Activated CD4-positive, alpha-beta memory T cell treated with anti-CD3 and anti-CD28 coated beads, Interleukin-2, amount 10 ng/mL, durations not matched to agents 7 days and 5 days (primary cell): ENCODE results near the gene PARD6A. TPM values are rescaled to one million over a fixed set of nuclear protein-coding genes. Genes with fewer than 3 reads are reported as not detected.

Experiments
- CTCF ChIA-PET: fragments of 350-600 bp; sonication (Branson Sonifier 250); formaldehyde crosslinking; loops from one replicate; lab custom pipeline; 2021; ENCODE audit warnings: antibody characterized with exemption, inconsistent platforms; lab: Charles Lee
- POLR2A ChIA-PET: fragments of 350-600 bp; sonication (Branson Sonifier 250); formaldehyde crosslinking; loops from one replicate; lab custom pipeline; 2021; ENCODE audit warnings: antibody characterized with exemption; lab: Charles Lee
- DNase-seq: peaks from one replicate; pipeline ENCODE4 v3.0.0-alpha.2; 2020
- H3K27ac Mint-ChIP-seq: one replicate; pipeline ENCODE4 v1.8.0; 2021; ENCODE audit warnings: mild to moderate bottlenecking, mixed read lengths
- H3K27me3 Mint-ChIP-seq: one replicate; pipeline ENCODE4 v1.8.0; 2021; ENCODE audit warnings: mixed read lengths
- H3K36me3 Mint-ChIP-seq: one replicate; pipeline ENCODE4 v1.8.0; 2021; ENCODE audit warnings: low read depth, mixed read lengths
- H3K4me1 Mint-ChIP-seq: one replicate; pipeline ENCODE4 v1.8.0; 2021; ENCODE audit warnings: mixed read lengths
- H3K4me3 Mint-ChIP-seq: one replicate; pipeline ENCODE4 v1.8.0; 2021; ENCODE audit warnings: mild to moderate bottlenecking, mixed read lengths
- H3K9me3 Mint-ChIP-seq: one replicate; pipeline ENCODE4 v1.8.0; 2021; ENCODE audit warnings: mixed read lengths
- total RNA-seq, 2 experiments: library from RNA; stranded (reverse); gene quantifications; one replicate each; pipeline ENCODE4 v1.2.3, GENCODE V29; 2021

The PARD6A gene
- total RNA-seq, 2 experiments from 2014 or later: 12.2 to 14.0 TPM

GRCh38 chr16:67663151-67663876 is 2.6 kb downstream of the PARD6A start:
- Mint-ChIP-seq H3K36me3 (peaks cover 9% of the 10 kb centered on the region), H3K27ac (no peak overlapping the region), H3K27me3 (no peaks in the 10 kb centered on the region), H3K4me1 (peaks cover 48% of the 10 kb centered on the region), H3K4me3 (no peak overlapping the region), H3K9me3 (no peaks in the 10 kb centered on the region)
- POLR2A ChIA-PET: interaction anchor here (0.8 to 3.7 kb wide), 4 partner anchors 18 to 142 kb away, joined by 3 to 15 read pairs (median 4); partner anchors contain the start of gene CARMIL2
- DNase-seq: peak; percentile 45
- CTCF ChIA-PET: interaction anchor here (0.7 to 16.7 kb wide), 15 partner anchors 9 to 272 kb away, joined by 3 to 179 read pairs (median 5); partner anchors contain the start of genes ATP6V0D1, CARMIL2, CENPT and CTCF

GRCh38 chr16:67663877-67664222 is 3.1 kb downstream of the PARD6A start:
- peaks cover 43% of the 10 kb centered on the region for H3K4me1 Mint-ChIP-seq
- ChIA-PET CTCF (interaction anchor here (0.9 to 16.7 kb wide), 10 partner anchors 9 to 271 kb away, joined by 3 to 179 read pairs (median 7); partner anchors contain the start of genes CARMIL2, CENPT and CTCF), POLR2A (interaction anchor here (1.2 to 3.7 kb wide), 3 partner anchors 18 to 143 kb away, joined by 4 to 15 read pairs (median 4); partner anchors contain the start of gene CARMIL2)
- H3K27ac Mint-ChIP-seq: no peak overlapping the region
- H3K36me3 Mint-ChIP-seq: peaks cover 9% of the 10 kb centered on the region
- no peaks in the 10 kb centered on the region for H3K27me3 Mint-ChIP-seq
- no peaks in the 10 kb centered on the region for H3K9me3 Mint-ChIP-seq
- no peak for DNase-seq
- no peak overlapping the region for H3K4me3 Mint-ChIP-seq

DNA sequence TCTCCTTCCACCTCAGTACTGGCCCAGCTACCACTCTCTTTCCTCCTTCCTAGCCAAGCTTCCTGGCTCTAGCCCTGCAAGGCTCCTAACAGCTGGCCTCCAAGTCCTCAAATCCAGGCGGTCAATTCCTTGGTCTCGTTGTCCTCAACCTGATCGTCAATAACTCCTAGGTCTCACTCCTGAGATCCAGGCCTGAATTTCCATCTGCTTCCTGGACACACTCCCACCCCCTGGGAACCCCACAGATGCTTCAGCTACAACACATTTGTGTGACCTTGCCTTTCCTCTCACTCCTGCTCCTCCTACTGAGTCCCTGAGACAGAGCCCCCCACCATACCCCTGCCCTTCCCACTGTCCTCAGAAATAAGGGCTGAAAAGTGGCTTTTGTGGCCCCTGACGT is 3.5 kb downstream of the PARD6A start:
- Mint-ChIP-seq H3K27ac (no peak overlapping the region), H3K4me1 (peaks cover 39% of the 10 kb centered on the region), H3K9me3 (no peaks in the 10 kb centered on the region), H3K4me3 (no peak overlapping the region), H3K36me3 (peaks cover 5% of the 10 kb centered on the region), H3K27me3 (no peaks in the 10 kb centered on the region)
- no peak for DNase-seq
- ChIA-PET POLR2A (interaction anchor here (1.2 to 3.7 kb wide), 3 partner anchors 19 to 143 kb away, joined by 4 to 15 read pairs (median 4); partner anchors contain the start of gene CARMIL2), CTCF (interaction anchor here (0.9 to 16.7 kb wide), 9 partner anchors 20 to 271 kb away, joined by 3 to 179 read pairs (median 8); partner anchors contain the start of genes CARMIL2, CENPT and CTCF)

GRCh38 chr16:67664871-67665270 is 4.1 kb downstream of the PARD6A start:
- H3K4me3 Mint-ChIP-seq: peak overlapping the region; percentile 4
- H3K4me1 Mint-ChIP-seq: peaks cover 35% of the 10 kb centered on the region
- no peaks in the 10 kb centered on the region for H3K36me3 Mint-ChIP-seq
- ChIA-PET POLR2A (interaction anchor here (0.8 to 3.7 kb wide), 3 partner anchors 19 to 190 kb away, joined by 3 to 15 read pairs (median 12); partner anchors contain the start of genes CARMIL2 and CTCF), CTCF (interaction anchor here (1.6 to 16.7 kb wide), 5 partner anchors 21 to 152 kb away, joined by 3 to 179 read pairs (median 8); partner anchors contain the start of gene CARMIL2)
- H3K27ac Mint-ChIP-seq: no peak overlapping the region
- H3K27me3 Mint-ChIP-seq: no peaks in the 10 kb centered on the region
- no peaks in the 10 kb centered on the region for H3K9me3 Mint-ChIP-seq
- no peak for DNase-seq

GRCh38 chr16:67665598-67665997 is 4.8 kb downstream of the PARD6A start:
- CTCF ChIA-PET: interaction anchor here (1.6 to 16.7 kb wide), 5 partner anchors 20 to 184 kb away, joined by 3 to 179 read pairs (median 15); partner anchors contain the start of genes ATP6V0D1 and CARMIL2
- Mint-ChIP-seq H3K9me3 (no peaks in the 10 kb centered on the region), H3K4me1 (peaks cover 35% of the 10 kb centered on the region), H3K36me3 (no peaks in the 10 kb centered on the region), H3K4me3 (peak overlapping the region; percentile 65), H3K27me3 (no peaks in the 10 kb centered on the region), H3K27ac (no peak overlapping the region)
- POLR2A ChIA-PET: interaction anchor here (0.8 to 3.7 kb wide), 4 partner anchors 20 to 190 kb away, joined by 3 to 15 read pairs (median 10); partner anchors contain the start of genes CARMIL2, CTCF and GFOD2
- no peak for DNase-seq

DNA sequence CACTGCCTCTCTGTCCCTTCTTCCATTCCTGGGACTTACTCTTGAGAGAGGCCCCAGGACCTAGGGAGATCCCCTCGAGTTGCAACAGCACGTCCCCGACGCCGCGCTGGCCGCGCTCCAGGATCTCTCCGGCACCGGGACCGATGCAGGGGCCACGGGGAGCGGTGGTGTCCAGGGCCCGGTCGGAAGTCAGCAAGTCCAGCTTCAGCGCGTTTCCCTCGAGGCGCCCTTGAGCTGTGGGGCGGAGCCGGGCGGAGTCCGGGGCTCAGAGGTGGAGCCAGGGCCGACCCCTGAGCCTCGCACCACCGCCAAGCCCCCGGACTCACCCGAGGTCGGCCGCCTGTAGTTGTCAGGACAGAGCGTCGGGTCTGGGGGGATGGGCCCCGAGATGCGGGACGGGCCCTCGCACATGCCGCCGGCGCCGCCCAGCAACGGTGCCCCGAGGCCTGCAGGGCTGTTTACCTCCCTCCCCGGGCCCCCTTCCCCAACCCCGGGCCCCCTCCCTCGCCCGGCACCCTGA is 5.3 kb downstream of the PARD6A start:
- CTCF ChIA-PET: interaction anchor here (1.6 to 16.7 kb wide), 8 partner anchors 21 to 185 kb away, joined by 3 to 179 read pairs (median 14); partner anchors contain the start of genes ATP6V0D1, CARMIL2 and CTCF
- Mint-ChIP-seq H3K4me3 (peak overlapping the region; percentile 65), H3K27ac (no peak overlapping the region), H3K4me1 (peaks cover 34% of the 10 kb centered on the region), H3K9me3 (no peaks in the 10 kb centered on the region), H3K27me3 (no peaks in the 10 kb centered on the region), H3K36me3 (no peaks in the 10 kb centered on the region)
- no peak for DNase-seq
- POLR2A ChIA-PET: interaction anchor here (1.6 to 3.7 kb wide), 6 partner anchors 21 to 145 kb away, joined by 5 to 15 read pairs (median 10); partner anchors contain the start of genes CARMIL2, CTCF and GFOD2

DNA sequence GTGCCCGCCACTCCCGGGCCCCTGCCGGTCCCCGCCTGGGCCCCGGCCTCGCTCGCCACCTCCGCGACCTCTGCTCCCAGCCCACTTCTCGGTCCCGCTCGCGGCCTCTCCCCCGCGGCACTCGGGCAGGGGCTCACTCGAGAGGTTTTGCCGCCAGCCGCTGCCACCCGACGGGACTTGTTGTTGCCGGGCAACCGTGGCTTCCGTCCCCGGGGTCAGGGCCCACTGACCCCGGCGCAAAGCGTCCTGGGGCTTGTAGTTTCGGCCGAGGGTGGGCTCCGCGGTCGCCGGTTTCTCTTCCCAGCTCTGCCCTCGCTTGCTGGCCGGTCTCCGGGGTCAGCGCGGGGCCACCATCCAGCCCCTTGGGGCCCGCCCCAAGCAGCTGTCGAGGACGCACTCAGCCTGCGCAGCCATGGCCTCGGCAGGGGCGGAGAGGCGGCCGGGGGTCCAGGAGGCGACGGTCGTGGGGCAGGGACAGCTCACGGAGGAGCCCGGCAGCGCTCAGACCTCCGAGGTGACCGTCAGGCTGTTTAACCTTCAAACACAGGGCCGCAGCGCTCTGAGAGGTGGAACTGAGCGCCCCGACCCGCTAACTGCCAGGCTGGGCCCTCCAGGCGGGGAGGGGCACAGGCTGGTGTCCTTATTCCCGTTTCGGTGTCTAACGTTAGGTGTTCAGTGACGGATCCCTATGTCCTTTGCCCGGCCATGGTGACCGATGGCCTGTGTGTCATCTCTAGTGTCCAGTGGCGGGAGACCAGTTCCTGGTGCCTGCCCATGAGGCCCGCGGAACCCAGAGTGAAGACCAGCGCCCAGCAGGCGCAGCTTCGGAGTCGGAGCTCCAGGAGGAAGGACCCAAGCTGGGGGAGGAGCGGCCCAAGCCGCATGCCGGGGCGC is 6.0 kb downstream of the PARD6A start, which contains the start of the genes C16orf86 and ENKD1:
Gene C16orf86 (plus strand): TSS at position 256 of the 894 bp plus-strand sequence. CDS start 157 bp downstream, at position 413.
Gene ENKD1 (minus strand): TSS at position 192 of the 894 bp plus-strand sequence. CDS start 308 bp downstream, outside the sequence.
- peaks cover 27% of the 10 kb centered on the region for H3K4me1 Mint-ChIP-seq
- H3K27ac Mint-ChIP-seq: peak within 1 kb of the TSS; percentile 47
- H3K4me3 Mint-ChIP-seq: peak within 1 kb of the TSS; percentile 86
- H3K9me3 Mint-ChIP-seq: no peaks in the 10 kb centered on the region
- no peaks in the 10 kb centered on the region for H3K27me3 Mint-ChIP-seq
- peak; percentile 87 for DNase-seq
- ChIA-PET CTCF (interaction anchor here (1.0 to 16.7 kb wide), 17 partner anchors 22 to 374 kb away, joined by 3 to 179 read pairs (median 4); partner anchors contain the start of genes ATP6V0D1, CARMIL2 and CTCF), POLR2A (interaction anchor here (1.0 to 3.7 kb wide), 12 partner anchors 8 to 186 kb away, joined by 3 to 15 read pairs (median 5); partner anchors contain the start of genes ATP6V0D1, CARMIL2, CTCF and GFOD2)
- H3K36me3 Mint-ChIP-seq: no peaks in the 10 kb centered on the region

DNA sequence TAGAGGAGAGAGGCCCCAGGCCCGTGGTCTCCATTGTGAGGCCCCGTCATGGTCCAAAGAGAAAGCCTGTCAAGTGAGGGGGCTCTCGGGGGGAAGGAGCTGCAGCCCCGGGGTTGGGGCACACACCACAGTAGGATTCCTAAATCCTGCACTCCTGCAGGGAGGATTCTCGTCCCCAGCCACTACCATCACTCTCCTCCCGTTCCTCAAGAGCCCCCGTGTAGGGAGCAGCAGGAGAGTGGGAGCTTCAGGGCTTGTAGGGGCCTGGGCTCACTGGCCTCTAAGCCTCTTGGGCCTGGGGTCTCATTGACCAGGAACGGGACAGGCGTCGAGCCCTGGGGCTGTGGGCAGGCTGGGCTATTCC is 6.7 kb downstream of the PARD6A start:
- no peaks in the 10 kb centered on the region for H3K27me3 Mint-ChIP-seq
- H3K9me3 Mint-ChIP-seq: no peaks in the 10 kb centered on the region
- H3K4me1 Mint-ChIP-seq: peaks cover 28% of the 10 kb centered on the region
- no peak overlapping the region for H3K27ac Mint-ChIP-seq
- peak overlapping the region; percentile 86 for H3K4me3 Mint-ChIP-seq
- ChIA-PET POLR2A (interaction anchor here (1.0 to 3.5 kb wide), 12 partner anchors 8 to 186 kb away, joined by 3 to 12 read pairs (median 5); partner anchors contain the start of genes ATP6V0D1, CARMIL2, CTCF and GFOD2), CTCF (interaction anchor here (0.5 to 16.7 kb wide), 20 partner anchors 7 to 374 kb away, joined by 3 to 179 read pairs (median 4); partner anchors contain the start of genes ACD, ATP6V0D1, CARMIL2 and CTCF)
- no peak for DNase-seq
- H3K36me3 Mint-ChIP-seq: no peaks in the 10 kb centered on the region

GRCh38 chr16:67667817-67668494 is 7.2 kb downstream of the PARD6A start:
- Mint-ChIP-seq H3K36me3 (no peaks in the 10 kb centered on the region), H3K9me3 (no peaks in the 10 kb centered on the region), H3K4me1 (peaks cover 30% of the 10 kb centered on the region), H3K4me3 (peak overlapping the region; percentile 86), H3K27ac (no peak overlapping the region), H3K27me3 (no peaks in the 10 kb centered on the region)
- POLR2A ChIA-PET: interaction anchor here (0.7 to 3.5 kb wide), 13 partner anchors 9 to 596 kb away, joined by 3 to 12 read pairs (median 5); partner anchors contain the start of genes ATP6V0D1, CARMIL2, CTCF and GFOD2
- DNase-seq: peak; percentile 88
- CTCF ChIA-PET: interaction anchor here (0.5 to 16.7 kb wide), 20 partner anchors 8 to 373 kb away, joined by 3 to 179 read pairs (median 4); partner anchors contain the start of genes ACD, ATP6V0D1, CARMIL2 and CTCF

GRCh38 chr16:67668495-67669157 is 7.9 kb downstream of the PARD6A start:
- no peaks in the 10 kb centered on the region for H3K27me3 Mint-ChIP-seq
- no peak for DNase-seq
- POLR2A ChIA-PET: interaction anchor here (0.7 to 3.5 kb wide), 7 partner anchors 23 to 595 kb away, joined by 3 to 12 read pairs (median 4); partner anchors contain the start of genes CARMIL2 and SLC7A6

More at GRCh38 chr16:67668495-67669157, 7.9 kb downstream of the PARD6A start:
- CTCF ChIA-PET: interaction anchor here (1.1 to 16.7 kb wide), 13 partner anchors 9 to 272 kb away, joined by 3 to 179 read pairs (median 5); partner anchors contain the start of genes ACD, ATP6V0D1, CARMIL2 and CTCF
- Mint-ChIP-seq H3K27ac (peak overlapping the region; percentile 16), H3K36me3 (no peaks in the 10 kb centered on the region), H3K4me3 (peak overlapping the region; percentile 24), H3K9me3 (no peaks in the 10 kb centered on the region), H3K4me1 (peaks cover 30% of the 10 kb centered on the region)
